ENCODE data around the gene SYNGR4.

The SYNGR4 gene

DNA sequence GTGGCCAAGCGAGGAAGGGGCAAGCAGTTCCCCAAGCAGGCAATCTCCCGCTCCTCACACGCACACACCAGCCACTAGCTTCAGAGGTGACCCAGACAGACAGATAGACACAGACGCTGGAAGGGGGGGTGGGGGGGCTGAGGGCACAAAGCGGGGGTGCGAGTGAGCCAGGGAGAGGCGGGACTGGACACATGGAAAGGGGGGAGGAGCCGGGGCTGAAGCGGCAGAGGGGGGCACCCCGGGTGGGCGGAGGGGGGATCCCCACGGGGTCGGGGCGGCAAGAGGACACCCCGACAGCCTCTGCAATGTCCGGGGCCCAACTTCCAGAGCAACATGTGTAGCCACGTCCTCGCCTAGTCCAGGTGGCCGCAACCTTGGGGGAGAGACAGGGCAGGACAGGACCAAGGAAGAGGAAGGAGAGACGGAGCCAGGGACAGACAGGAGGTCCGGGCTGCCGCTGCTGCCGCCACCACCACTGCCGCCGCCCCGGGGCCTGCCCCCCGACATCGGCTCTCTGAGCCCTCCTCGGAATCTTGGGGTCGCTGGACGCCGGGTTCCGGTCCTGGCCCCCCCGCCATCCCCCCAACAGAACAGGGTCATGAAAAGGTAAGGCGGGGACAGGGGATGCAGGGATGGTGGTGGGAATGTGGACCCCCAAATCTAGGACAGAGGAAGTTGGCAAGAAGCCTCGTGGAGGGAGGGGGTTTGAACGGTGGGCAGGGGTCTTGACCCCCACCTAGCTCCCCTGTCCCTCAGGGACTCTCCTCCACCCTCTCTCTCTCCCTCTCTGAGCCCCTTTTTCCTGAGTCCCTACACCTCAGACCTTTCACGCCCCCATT, 30.4 kb downstream of the SYNGR4 start:
- TF ChIP-seq, protein P1, sequence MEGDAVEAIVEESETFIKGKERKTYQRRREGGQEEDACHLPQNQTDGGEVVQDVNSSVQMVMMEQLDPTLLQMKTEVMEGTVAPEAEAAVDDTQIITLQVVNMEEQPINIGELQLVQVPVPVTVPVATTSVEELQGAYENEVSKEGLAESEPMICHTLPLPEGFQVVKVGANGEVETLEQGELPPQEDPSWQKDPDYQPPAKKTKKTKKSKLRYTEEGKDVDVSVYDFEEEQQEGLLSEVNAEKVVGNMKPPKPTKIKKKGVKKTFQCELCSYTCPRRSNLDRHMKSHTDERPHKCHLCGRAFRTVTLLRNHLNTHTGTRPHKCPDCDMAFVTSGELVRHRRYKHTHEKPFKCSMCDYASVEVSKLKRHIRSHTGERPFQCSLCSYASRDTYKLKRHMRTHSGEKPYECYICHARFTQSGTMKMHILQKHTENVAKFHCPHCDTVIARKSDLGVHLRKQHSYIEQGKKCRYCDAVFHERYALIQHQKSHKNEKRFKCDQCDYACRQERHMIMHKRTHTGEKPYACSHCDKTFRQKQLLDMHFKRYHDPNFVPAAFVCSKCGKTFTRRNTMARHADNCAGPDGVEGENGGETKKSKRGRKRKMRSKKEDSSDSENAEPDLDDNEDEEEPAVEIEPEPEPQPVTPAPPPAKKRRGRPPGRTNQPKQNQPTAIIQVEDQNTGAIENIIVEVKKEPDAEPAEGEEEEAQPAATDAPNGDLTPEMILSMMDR (conservative IDR thresholded peaks at IDR 0.05; ENCODE audit: low read length) = no peak
- peak overlapping the region; percentile 45 for H3K4me3 ChIP-seq (ENCODE audit: low read length)
- DNase-seq (ENCODE audit: low read depth) = no peak

DNA sequence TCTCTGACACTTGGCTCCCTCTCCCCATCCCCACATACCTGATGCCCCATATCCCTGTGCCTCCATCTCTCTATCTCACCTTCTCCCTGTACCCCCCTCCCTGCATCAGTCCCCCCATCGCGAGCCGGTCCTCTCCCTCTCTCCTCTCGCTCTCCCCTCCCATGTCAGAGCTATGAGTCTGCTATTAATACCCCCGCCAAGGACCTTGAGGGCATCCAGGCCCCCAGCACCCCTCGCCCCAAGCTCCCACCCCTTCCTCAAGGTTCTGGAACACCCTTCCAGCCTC, 30.9 kb downstream of the SYNGR4 start:
- TF ChIP-seq, protein P1 (conservative IDR thresholded peaks at IDR 0.05; ENCODE audit: low read length) = no peak
- peak overlapping the region; percentile 39; the same call in 1 of the 2 replicates for H3K4me3 ChIP-seq (ENCODE audit: low read length)
- DNase-seq (ENCODE audit: low read depth) = no peak

DNA sequence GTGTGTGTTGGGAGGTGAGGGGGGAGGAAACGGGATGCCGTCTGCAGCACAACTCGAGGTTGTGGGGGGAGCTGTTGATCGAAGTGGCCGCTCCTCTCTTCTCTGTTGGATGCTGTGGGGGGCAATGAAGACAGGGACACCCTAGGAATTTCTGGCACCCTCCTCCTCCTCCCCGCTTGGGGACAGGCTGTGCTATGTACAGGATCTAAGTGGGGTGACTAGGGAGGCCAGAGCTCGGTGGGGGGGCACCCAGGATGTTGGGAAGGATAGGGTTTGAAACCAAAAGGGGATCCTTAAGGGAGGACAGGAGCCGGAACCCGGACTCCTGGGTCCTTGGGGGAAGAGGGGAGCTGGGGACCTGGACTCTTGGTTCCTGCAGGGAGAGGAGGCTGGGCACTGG, 31.3 kb downstream of the SYNGR4 start:
- TF ChIP-seq, protein P1 (conservative IDR thresholded peaks at IDR 0.05; ENCODE audit: low read length) = no peak
- DNase-seq (ENCODE audit: low read depth) = no peak
- H3K4me3 ChIP-seq (ENCODE audit: low read length) = no peak overlapping the region

DNA sequence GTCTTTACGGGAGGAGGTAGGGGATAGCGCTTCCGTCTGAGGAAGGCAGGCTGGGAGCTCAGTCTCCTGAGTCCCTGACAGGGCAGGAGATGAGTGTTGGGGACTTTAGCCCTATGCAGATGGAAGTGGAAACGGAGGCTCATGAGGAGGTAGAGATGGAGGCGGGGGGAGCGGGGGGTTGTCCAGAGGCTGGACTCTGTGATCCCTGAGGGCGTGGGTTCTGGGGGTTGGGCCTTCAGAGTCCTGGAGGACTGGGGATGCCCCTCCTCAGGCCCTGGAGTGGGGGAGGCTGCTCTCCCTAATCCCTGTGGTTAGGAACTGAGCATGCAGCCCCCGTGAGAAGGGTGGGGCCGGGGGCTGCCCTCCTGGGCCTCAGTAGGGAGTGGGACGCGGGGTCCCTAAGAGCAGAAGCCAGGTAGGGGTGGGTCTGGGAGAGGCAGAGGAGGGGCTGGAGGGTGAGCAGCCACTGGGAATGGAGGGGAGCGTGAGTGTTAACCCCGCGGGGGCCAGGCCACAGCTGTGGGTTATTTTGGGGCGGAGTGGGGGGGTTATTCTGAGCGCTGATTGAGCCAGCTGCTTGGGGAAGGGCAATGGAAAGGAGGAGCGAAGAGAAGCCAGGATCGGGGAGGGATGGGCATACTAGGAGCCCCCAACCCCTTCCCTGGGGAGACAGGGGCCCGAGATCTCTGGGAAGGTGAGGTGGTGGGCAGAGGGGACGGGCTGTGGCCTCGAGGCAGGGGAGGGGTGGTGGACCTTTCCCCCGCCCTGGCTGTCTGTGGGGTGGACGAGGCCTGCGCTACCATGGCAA, 32.1 kb downstream of the SYNGR4 start:
- no peak overlapping the region for H3K4me3 ChIP-seq (ENCODE audit: low read length)

DNA sequence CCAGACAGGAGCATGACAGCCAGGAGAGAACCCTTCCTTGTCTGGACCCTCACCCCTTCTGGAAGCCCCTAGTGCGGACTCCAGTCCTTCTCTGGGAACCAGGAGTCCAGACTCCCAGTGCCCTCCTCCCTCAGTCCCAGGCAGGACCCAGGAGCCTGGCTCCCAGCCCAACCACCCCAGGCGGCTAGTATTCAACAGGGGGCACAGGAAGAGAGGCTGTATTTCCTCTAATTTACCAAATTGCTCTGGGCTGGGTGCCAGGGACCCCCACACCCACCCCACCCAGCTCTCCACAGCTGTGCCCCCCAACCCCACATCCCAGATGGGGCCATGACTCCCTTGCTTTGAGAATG, 32.6 kb downstream of the SYNGR4 start:
- DNase-seq (ENCODE audit: low read depth) = no peak
- TF ChIP-seq, protein P1 (conservative IDR thresholded peaks at IDR 0.05; ENCODE audit: low read length) = no peak

More for the DNA sequence above, 32.1 kb downstream of the SYNGR4 start:
- TF ChIP-seq, protein P1 (conservative IDR thresholded peaks at IDR 0.05; ENCODE audit: low read length) = no peak
- DNase-seq (ENCODE audit: low read depth) = no peak

DNA sequence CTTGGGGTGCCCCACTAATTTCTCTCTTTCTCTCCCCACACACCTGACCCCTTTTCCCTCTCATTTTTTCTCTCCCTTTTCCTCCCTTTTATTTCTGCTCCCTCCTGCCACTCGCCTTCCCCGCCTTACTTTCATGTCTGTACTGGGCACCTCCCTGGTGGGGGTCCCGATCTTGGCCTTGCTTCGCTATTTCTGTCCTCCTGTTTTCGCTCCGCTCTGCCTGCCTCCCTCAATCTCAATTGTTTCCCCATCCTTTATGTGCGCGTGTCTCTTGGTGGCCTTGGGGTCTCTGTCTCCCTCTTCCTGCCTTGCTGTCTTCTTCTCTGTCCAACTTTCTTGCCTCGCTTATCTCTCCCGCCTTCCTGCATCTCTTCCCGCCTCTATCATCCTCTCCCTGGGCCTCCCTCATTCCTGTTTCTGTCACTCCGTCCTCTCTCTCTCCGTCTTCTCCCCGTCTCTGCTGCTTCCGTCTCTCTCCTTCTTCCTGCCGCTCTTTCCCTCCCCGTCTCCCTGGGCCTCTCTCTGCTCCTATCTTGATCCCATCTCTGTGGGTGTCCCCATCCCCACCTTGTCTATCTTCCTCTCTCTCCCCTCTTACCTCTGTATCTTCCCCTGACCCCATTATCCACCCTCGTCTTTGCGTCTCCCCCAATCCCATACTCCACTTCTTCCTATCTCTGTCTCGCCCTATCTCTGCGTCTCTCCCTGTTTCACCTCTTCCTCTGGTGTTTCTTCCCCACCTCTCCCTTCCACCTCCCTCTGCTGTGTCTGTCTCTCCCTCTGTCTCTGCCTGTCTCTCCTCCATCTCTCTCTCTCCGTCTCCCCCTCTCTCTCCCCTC, 33.3 kb downstream of the SYNGR4 start:
- TF ChIP-seq, protein P1 (conservative IDR thresholded peaks at IDR 0.05; ENCODE audit: low read length) = no peak
- no peak for DNase-seq (ENCODE audit: low read depth)
- H3K4me3 ChIP-seq (ENCODE audit: low read length) = peak overlapping the region; percentile 68

More for the DNA sequence above, 32.6 kb downstream of the SYNGR4 start:
- H3K4me3 ChIP-seq (ENCODE audit: low read length) = 0 out of 2 replicates have a peak overlapping the region, but pooled peaks have one; percentile 68

Data from AG10803 (cell line).